ENCODE measurements around the gene DPYSL5.

Gene DPYSL5

DNA sequence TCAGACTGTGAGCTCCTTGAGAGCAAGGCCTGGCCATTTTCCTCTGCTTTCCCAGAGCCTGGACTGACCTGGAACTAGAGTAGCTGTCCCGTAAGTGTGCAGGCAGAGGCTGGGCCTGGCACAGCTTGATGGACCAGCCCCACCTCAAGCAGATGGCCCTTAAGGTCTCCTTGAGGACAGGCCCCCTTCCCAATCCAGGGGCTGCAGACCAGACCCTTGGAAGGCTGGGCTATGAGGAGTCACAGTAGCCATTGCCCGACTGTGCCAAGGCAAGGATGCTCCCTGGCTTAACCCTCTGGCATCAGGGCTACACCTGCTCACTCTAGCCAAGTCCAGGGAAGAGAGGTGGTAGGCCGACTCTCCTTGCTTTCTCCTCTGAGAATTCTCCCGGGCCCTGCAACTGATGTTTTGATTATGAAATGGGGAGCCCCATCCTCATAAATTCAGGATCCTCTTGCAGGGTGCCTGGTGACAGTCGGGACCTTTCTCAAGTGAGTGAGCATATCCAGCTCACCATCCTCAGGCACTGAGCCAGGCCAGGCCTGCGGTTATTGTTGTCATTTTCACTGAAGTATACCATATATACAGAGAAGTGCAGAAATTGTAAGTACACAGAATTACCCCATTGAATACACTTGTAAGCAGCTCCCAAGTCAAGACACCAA, 51.7 kb downstream of the DPYSL5 start:
- no peaks in the 10 kb centered on the region for H3K36me3 Mint-ChIP-seq
- H3K4me1 Mint-ChIP-seq: no peaks in the 10 kb centered on the region
- H3K9me3 Mint-ChIP-seq: no peaks in the 10 kb centered on the region
- no peak for DNase-seq (ENCODE audit: low spot score in 2 of 2)
- no peak overlapping the region for H3K27ac Mint-ChIP-seq
- no peak overlapping the region for H3K4me3 Mint-ChIP-seq
- ATAC-seq: no peak

DNA sequence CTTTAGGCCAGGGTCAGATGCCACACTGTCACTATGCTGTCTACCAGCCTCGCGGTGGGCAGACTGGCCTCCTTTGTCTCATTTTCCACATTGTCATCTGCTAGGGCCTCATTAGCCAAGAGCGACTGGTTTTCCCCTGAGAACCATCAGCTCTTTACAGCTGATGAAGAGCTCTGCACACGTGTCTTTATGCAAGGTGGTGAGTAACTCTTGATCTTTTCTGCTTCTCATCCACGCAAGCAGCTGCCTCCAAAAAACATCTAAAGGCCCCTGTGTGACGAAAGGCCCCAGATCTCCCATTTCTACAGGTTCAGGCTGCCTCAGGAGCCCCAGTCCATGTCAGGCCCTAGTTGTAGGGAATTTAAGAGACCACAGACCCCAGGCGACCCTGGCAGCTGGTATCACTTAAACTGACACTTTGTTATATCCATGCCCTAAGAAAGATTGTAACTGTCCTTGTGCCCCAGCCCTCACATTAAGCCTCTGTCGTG, 52.9 kb downstream of the DPYSL5 start:
- Mint-ChIP-seq H3K36me3 (no peaks in the 10 kb centered on the region), H3K27ac (no peak overlapping the region), H3K4me1 (no peaks in the 10 kb centered on the region), H3K4me3 (no peak overlapping the region), H3K9me3 (no peaks in the 10 kb centered on the region)
- ATAC-seq (no peak), DNase-seq (ENCODE audit: low spot score in 2 of 2) (no peak)

DNA sequence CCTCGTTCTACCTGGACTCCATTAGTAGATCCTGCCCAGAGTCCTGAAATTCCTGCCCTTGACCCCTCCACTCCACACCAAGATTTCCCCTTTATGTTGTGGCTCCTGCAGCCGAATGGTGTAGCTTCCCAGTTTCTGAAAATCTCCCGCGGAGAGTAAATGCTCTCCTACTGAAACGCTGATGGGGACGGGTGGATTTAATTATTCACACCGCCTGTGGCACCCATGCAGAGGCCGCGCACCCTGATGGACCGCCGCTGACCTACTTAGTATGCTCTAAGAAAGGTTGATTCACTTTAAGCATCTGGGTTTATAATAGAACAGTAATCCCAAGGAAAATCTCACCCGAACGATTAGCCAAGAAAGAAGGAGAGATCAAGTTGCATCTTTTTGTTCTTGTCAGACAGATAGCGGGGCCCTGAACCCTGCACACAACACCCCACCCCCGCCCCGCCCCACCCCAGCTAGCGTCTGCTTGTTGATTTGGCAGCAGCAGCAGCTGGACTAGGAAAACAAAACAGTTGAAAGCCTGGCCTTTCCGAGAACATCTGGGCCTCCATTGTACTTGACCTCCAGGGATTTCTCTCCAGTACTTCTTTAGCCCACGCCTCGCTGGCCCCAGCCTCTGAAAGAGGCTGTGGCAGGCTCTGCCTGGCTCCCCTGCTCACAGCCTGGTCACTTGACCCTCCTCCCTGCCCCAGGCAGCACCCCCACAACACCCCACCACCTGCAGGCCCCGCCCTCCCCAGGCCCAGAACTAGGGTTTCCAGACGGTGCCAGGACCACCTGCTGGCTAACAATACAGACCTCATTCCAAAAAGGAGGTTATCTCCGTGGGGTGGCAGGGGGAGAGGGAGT, 53.6 kb downstream of the DPYSL5 start:
- Mint-ChIP-seq H3K4me3 (no peak overlapping the region), H3K27ac (no peak overlapping the region), H3K9me3 (no peaks in the 10 kb centered on the region), H3K36me3 (no peaks in the 10 kb centered on the region), H3K4me1 (no peaks in the 10 kb centered on the region)
- ATAC-seq (no peak), DNase-seq (ENCODE audit: low spot score in 2 of 2) (no peak)

DNA sequence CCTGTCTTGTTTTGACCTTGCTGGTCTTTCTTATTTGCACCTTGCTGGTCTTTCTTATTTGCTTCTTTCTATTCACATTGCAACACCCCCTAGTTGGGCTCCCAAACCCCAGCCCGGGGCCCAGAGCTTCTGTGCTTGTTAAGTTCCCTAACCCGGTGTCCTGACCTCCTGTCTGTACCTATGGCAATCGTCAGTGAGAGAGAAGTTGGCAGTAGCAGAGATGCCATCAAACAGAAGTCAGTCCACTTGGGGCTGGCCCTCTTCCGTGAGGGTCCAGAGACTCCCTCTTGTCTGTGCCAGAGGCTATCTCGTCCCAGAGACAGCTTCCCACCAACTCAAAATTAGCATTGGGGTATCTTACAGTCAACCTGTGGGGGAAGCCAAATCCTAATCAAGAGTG, 55.7 kb downstream of the DPYSL5 start:
- H3K4me3 Mint-ChIP-seq: no peak overlapping the region
- no peak for DNase-seq (ENCODE audit: low spot score in 2 of 2)
- no peaks in the 10 kb centered on the region for H3K4me1 Mint-ChIP-seq
- no peak overlapping the region for H3K27ac Mint-ChIP-seq
- ATAC-seq: peak; percentile 11
- H3K36me3 Mint-ChIP-seq: no peaks in the 10 kb centered on the region
- H3K9me3 Mint-ChIP-seq: no peaks in the 10 kb centered on the region

DNA sequence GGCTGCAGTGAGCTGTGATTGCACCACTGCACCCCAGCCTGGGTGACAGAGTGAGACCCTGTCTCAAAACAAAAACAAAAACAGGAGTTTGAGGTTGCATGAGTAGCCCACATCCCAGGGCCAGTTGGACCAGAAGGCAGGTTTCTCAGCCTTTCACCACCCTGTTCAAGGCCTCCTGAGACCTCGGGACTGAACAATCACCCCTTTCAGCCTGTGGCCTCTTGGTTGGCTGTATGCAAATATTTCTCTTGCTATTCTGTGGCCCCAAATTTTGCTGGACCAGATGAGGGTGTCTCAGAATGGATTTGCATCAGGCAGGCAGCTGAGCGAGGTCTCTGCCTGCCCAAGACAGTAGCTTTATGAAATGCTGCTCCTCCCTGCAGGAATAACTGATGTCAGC, 56.9 kb downstream of the DPYSL5 start:
- Mint-ChIP-seq H3K27ac (no peak overlapping the region), H3K9me3 (no peaks in the 10 kb centered on the region), H3K36me3 (no peaks in the 10 kb centered on the region), H3K4me1 (no peaks in the 10 kb centered on the region), H3K4me3 (no peak overlapping the region)
- no peak for ATAC-seq
- no peak for DNase-seq (ENCODE audit: low spot score in 2 of 2)

DNA sequence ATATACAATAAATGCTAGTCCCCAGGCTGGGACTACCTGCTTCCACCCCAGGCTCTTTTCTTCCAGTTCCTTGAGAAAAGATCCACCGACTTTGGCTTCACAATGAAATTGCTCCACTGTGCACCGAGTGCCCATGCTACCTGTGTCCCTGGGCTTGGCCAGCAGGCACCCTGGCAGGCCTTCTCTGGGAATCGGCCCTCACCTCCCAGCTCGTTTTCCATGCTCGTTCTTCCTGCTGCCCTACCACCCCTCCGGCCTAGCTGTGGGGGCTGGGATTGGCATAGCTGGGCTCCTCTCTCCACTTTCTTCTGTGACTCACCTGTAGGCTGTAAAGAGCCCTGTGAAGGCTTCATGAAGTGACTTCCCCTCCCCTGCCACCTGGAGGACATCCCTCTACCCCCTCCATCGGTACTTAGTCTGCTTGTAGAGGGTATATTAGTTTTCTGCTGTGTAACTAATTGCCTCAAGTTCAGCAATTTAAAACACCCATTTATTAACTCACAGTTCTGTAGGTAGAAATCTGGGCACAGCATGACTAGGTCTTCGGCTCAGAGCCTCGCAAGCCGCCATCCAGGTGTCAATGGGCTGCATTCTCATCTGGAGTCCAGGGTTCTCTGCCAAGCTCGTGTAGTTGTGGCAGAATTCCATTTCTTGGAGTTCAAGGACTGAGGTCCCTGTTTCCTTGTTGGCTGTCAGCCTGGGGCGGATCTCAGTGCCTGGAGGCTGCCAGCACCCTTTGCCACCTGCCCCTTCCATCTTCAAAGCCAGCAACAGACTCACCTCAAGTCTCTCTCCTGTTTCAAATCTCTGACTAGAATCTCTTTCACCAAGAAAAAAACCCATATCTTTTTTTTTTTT, 57.6 kb downstream of the DPYSL5 start:
- no peak for DNase-seq (ENCODE audit: low spot score in 2 of 2)
- Mint-ChIP-seq H3K4me1 (no peaks in the 10 kb centered on the region), H3K4me3 (no peak overlapping the region), H3K9me3 (no peaks in the 10 kb centered on the region), H3K36me3 (no peaks in the 10 kb centered on the region), H3K27ac (no peak overlapping the region)
- ATAC-seq: peak; percentile 8

DNA sequence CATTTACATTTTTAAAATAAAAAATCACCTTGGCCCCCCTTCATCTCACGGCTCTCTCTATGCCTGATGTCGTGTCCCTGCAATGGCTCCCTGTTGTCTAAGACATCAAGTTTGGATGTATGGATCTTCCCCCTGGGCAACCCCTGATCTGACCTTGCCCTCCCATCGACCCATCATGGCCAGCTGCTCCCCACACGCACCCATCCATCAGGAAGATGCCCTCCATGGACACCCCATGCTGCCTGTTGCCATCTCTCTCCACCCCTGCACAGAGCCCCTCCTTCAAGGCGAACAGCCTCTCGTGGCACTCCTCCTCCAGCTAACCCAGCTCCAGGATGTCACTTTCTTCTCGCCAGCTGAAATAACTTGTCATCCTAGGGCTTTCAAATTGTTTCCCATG, 59.5 kb downstream of the DPYSL5 start:
- no peaks in the 10 kb centered on the region for H3K9me3 Mint-ChIP-seq
- H3K36me3 Mint-ChIP-seq: no peaks in the 10 kb centered on the region
- no peaks in the 10 kb centered on the region for H3K4me1 Mint-ChIP-seq
- ATAC-seq: no peak
- no peak overlapping the region for H3K4me3 Mint-ChIP-seq
- no peak overlapping the region for H3K27ac Mint-ChIP-seq
- DNase-seq (ENCODE audit: low spot score in 2 of 2): no peak

DNA sequence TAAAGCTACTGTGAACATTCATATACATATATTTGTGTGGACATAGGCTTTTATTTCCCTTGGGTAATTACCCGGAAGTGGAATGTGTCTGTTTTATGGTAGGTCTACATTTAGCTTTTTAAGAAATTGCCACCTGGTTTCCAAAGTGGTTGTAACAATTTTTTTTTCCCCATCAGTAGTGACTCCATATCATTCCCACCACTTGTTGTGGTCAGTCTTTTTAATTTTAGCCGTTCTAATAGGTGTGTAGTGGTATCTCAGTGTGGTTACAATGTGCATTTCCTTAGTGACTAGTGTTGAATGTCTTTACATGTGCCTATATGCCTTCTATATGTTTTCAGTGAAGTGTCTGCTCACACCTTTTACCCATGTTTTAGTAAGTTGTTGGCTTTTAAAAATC, 62.2 kb downstream of the DPYSL5 start:
- Mint-ChIP-seq H3K27ac (no peak overlapping the region), H3K4me3 (no peak overlapping the region), H3K36me3 (no peaks in the 10 kb centered on the region), H3K4me1 (no peaks in the 10 kb centered on the region), H3K9me3 (no peaks in the 10 kb centered on the region)
- ATAC-seq (no peak), DNase-seq (ENCODE audit: low spot score in 2 of 2) (no peak)

DNA sequence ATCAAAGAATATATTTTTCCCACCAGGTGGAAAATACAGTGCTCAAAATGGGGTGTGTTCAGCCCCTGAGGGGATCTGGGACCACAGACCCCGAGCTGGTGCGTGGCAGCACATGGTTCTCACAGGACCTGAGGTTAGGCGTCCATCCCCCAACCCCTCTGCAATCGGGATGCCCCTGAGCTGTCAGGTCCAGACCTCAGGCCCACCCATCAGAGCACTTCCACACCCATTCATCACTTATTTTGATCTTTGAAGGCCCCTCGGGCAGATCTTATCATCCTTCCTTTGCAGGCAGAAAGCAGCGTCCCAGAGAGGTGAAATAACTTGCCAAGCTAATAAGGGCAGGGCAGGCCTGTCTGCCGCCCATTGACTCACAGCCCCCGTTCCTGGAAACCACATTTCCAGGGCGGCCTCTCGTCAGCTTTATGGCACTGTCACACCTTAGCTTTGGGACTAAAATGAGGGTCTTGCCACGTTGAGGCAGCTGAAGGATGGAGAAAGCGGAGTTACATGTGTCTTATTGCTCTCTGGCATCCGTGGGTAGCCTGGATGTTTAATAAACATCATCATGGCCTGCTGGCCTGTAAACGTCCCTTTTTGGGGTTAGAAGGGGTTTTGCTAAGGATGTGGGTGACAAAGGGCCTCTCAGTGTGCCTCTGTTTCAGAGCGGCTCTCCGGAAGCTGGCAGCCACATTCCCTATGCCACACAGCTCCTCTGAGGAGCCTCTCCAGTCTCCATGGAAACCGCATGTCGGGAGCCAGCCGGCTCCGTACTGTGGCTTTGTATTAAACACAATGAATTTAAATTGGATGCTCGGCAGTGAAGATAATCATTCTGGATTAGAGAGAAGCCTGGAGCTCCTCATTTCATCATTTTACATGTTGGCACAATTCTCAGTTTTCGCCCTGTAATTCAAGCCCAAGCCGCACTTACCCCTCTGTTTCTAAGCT, 64.3 kb downstream of the DPYSL5 start:
- Mint-ChIP-seq H3K4me1 (no peaks in the 10 kb centered on the region), H3K4me3 (no peak overlapping the region), H3K36me3 (no peaks in the 10 kb centered on the region), H3K9me3 (no peaks in the 10 kb centered on the region), H3K27ac (no peak overlapping the region)
- DNase-seq (ENCODE audit: low spot score in 2 of 2): no peak
- ATAC-seq: no peak

DNA sequence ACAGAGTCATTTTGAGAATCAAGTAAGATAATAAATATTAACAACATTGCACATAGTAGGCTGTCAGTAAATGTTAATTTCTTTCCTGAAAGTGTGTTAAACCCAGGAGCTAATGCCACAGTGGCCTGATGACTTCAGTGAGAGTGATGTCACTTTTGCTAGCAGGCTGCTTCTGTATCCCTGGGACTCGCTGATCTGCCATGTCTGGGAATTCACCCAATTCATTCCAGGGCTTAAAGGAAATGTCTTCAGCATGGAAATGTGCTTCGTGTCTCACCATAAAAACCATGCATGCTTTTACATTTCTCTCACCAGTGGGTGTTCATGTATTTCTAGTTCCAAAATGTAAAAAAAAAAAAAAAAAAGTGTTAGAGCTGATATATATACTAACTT, 65.7 kb downstream of the DPYSL5 start:
- Mint-ChIP-seq H3K4me1 (no peaks in the 10 kb centered on the region), H3K9me3 (no peaks in the 10 kb centered on the region), H3K36me3 (no peaks in the 10 kb centered on the region), H3K4me3 (no peak overlapping the region), H3K27ac (no peak overlapping the region)
- ATAC-seq (no peak), DNase-seq (ENCODE audit: low spot score in 2 of 2) (no peak)

DNA sequence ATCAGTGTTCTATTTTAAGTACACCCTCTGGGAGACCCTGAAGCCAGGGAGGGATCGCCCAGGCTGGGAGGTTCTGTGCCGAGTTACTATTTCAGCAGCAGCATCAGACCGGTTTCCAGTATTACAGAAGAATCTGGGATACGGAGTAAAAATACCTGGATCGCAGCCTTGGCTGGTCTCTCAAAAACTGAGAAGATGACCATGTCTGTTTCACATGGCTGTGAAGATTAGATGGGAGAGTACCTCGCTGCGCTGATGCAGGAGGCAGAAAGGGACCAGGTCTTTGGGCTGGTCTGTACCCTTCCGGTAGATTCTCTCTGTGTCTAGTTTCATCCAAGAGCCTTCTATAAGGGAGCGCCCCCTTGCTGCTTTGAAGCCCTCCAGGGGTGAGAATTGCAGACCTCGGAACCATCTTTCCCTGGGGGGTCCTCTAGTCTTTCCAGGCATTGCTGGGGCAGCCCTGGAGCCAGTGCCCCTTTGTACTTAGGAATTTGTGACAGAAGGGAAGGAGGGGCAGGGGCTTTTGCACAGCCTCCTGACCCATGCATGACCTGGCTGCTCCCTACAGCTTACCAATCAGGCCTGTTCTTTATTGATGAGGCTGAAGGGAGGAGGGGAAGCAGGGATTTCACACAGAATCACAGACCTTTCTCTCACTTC, 66.2 kb downstream of the DPYSL5 start:
- H3K9me3 Mint-ChIP-seq: no peaks in the 10 kb centered on the region
- H3K4me3 Mint-ChIP-seq: no peak overlapping the region
- ATAC-seq: no peak
- no peak overlapping the region for H3K27ac Mint-ChIP-seq
- DNase-seq (ENCODE audit: low spot score in 2 of 2): no peak
- H3K36me3 Mint-ChIP-seq: no peaks in the 10 kb centered on the region
- H3K4me1 Mint-ChIP-seq: no peaks in the 10 kb centered on the region

DNA sequence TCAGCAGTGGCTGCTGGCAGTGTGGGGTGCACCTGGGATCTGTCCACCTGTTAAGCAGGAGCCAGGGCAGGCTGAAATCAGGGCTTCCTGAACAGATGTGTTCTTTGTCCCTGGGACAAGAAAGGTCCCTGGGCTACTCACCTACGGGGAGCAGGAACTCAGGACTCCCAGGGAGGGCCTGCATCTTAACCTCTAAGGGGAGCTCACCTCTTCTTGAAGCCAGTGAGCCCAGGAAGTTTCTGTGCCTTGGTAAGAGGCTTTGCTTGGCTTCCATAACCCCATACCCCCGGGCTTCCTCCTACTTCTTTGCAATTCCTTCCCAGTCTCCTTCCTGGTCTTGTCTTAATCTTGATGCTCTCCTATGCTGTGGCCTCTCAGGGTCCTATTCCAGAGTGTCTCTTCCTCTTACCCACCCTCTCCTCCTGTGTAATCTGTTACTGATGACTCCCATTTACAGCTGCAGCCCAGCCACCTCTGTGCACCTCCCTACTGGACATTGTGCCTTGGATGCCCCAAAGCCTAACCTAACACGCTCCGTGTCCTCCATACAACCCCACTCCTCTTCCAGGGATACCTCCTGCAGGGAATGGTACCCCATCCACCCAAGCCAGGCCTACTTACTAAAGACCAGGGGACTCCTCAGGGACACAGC, 66.9 kb downstream of the DPYSL5 start:
- H3K4me3 Mint-ChIP-seq: no peak overlapping the region
- no peaks in the 10 kb centered on the region for H3K4me1 Mint-ChIP-seq
- no peak for ATAC-seq
- H3K9me3 Mint-ChIP-seq: no peaks in the 10 kb centered on the region
- DNase-seq (ENCODE audit: low spot score in 2 of 2): no peak
- no peak overlapping the region for H3K27ac Mint-ChIP-seq
- no peaks in the 10 kb centered on the region for H3K36me3 Mint-ChIP-seq

DNA sequence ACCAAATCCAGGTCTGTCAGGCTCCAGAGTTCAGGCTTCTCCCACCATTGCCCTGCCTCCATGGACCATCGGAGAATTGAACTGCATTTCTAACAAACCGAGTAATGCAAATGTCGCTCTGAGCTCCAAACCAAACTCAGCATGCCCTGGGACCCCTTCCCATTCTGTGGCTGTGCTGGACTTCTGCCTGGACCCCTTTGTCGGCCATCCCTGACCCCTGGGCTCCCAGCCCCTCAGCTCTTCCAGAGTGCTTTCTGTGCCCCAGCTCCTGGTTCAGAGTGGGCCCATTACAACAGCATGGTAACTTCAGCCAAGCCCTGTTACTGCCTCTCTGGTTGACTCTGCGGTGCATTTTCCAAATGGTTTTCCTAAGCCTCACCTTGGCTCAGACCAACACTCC, 67.4 kb downstream of the DPYSL5 start:
- Mint-ChIP-seq H3K27ac (no peak overlapping the region), H3K4me3 (no peak overlapping the region), H3K9me3 (no peaks in the 10 kb centered on the region), H3K36me3 (no peaks in the 10 kb centered on the region), H3K4me1 (no peaks in the 10 kb centered on the region)
- ATAC-seq (no peak), DNase-seq (ENCODE audit: low spot score in 2 of 2) (no peak)

All from stimulated activated effector memory CD8-positive, alpha-beta T cell treated with anti-CD3 and anti-CD28 coated beads, Interleukin-12 subunit alpha, Interleukin-12 subunit beta, amount 100 ng/mL, for 72 hours (primary cell).